Adrenal gland (tissue), 12 donors: ENCODE results near the gene BTBD16. TPM values are rescaled to one million over a fixed set of nuclear protein-coding genes. Genes with fewer than 3 reads are reported as not detected.

Experiments
- DNase-seq, 7 donors: peaks; one replicate each; pipeline ENCODE4 v3.0.0-alpha.2; 2019 to 2020
- H3K27ac ChIP-seq, 5 donors: fragments of 200-600 bp; sonication (generic) in 4 of 5; 1 replicate in 3 of 5; 2 replicates in 2 of 5; pipeline versions ENCODE4 v1.5.1 to v1.8.0; 2016 to 2020; ENCODE audit warnings: mild to moderate bottlenecking in 1 of 5
- H3K27me3 ChIP-seq: fragments of 200-600 bp; 2 replicates; pipeline ENCODE4 v1.8.0; 2021
- H3K36me3 ChIP-seq, 2 donors: fragments of 200-600 bp; replicated peaks in 1 of 2; 1 replicate in 1 of 2; 2 replicates in 1 of 2; pipeline versions ENCODE4 v1.5.1 to v1.8.0; 2018 to 2022
- H3K4me1 ChIP-seq, 2 donors: fragments of 200-600 bp; replicated peaks in 1 of 2; 1 replicate in 1 of 2; 2 replicates in 1 of 2; pipeline versions ENCODE4 v1.5.1 to v1.8.0; 2018 to 2021
- H3K4me3 ChIP-seq, 4 donors: fragments of 200-600 bp; sonication (generic) in 3 of 4; one replicate each; pipeline ENCODE4 v1.5.1; 2016 to 2018
- H3K9me3 ChIP-seq, 3 donors: fragments of 200-600 bp; sonication (generic) in 1 of 3; replicated peaks in 1 of 3; 1 replicate in 2 of 3; 2 replicates in 1 of 3; pipeline versions ENCODE4 v1.5.1 to v1.8.0; 2016 to 2021
- CTCF ChIP-seq, 6 experiments: fragments of 450-650 bp in 4 of 6; fragments of 200-600 bp in 2 of 6; sonication (generic) in 1 of 6; IDR thresholded peaks; 1 replicate in 5 of 6; 2 replicates in 1 of 6; pipeline versions ENCODE4 v1.5.1 to v1.8.0; 2016 to 2021; ENCODE audit warnings: antibody characterized with exemption in 6 of 6, mild to moderate bottlenecking in 2 of 6, moderate library complexity in 1 of 6
- POLR2A ChIP-seq, 2 donors: fragments of 450-650 bp; IDR thresholded peaks; one replicate each; pipeline ENCODE4 v1.6.1; 2017; ENCODE audit warnings: antibody characterized with exemption in 2 of 2, mild to moderate bottlenecking in 2 of 2, moderate library complexity in 1 of 2
- WGBS, 4 donors: extraction: QIAGEN DNeasy Blood & Tissue Kit in 2 of 4; methylation state at CpG; one replicate each; pipeline versions ENCODE4 v1.1.5 to v1.1.7; 2013 to 2017; 5-methylcytosine and 5-hydroxymethylcytosine counted together
- intact Hi-C, 2 donors: fragments of 100-400 bp; cut with DNase I; formaldehyde crosslinking; loops; one replicate each; pipeline versions ENCODE4 v1.14.1 to v1.15.0; 2022 to 2023
- polyA plus RNA-seq, 3 donors: library from polyadenylated mRNA; stranded (reverse); fragments of 200-250 nt in 2 of 3; fragments of 350-450 nt in 1 of 3; fragmentation: Illumina TruSeq in 1 of 3; extraction: RNeasy Lipid Tissue Mini Kit (QIAGEN cat#74804) in 1 of 3; gene quantifications; one replicate each; pipeline ENCODE4 v1.2.3, GENCODE V29; 2013 to 2014
- total RNA-seq, 9 donors: library from RNA; depleted of rRNA in 4 of 9; stranded (reverse); fragments of >200 nt in 4 of 9; fragments of 120-200 nt in 1 of 9; fragmentation: NEBNext Ultra II Directional in 1 of 9; extraction: Animal tissue kit (Norgen Biotek cat#: 25700) in 1 of 9; gene quantifications; one replicate each; pipeline versions ENCODE4 v1.1.0 to v1.2.4, GENCODE V29; 2013 to 2023
- donor health status: healthy with polysubstance abuse.
- donor health status: Bipolar disorder and iron deficiency.
- donor health status: DM: yes; HTN: yes; CAD: no.
- donor health status: DM: no; HTN: no; CAD: no.
- donor health status: DM: no; HTN: no; CAD: no.
- donor health status: DM: yes; HTN: yes; CAD: no.

Gene BTBD16
- total and polyA plus RNA-seq, 12 donors, result 0.11 to 0.48 (median 0.24) TPM; not detected in 5

- no peaks in the 10 kb centered on the region for H3K27me3 ChIP-seq
- DNase-seq, result no peak
- H3K4me1 ChIP-seq, result no peaks in the 10 kb centered on the region
- intact Hi-C loops, result no loop called here
- H3K36me3 ChIP-seq, result no peaks in the 10 kb centered on the region
- 91 to 98% (median 96%) methylated on average over 8 of the region's 8 CpGs for WGBS, 4 donors
- no peak overlapping the region for H3K4me3 ChIP-seq
- no peak for TF ChIP-seq CTCF (IDR thresholded peaks at IDR 0.05)
- no peak for TF ChIP-seq POLR2A (IDR thresholded peaks at IDR 0.05)
- peaks cover 0 to 6% (median 0%) of the 10 kb centered on the region in 3 donors for H3K9me3 ChIP-seq
- H3K27ac ChIP-seq, result no peak overlapping the region
Measured at GRCh38 chr10:122264931-122265330, 6.2 kb upstream of the BTBD16 start.

DNA sequence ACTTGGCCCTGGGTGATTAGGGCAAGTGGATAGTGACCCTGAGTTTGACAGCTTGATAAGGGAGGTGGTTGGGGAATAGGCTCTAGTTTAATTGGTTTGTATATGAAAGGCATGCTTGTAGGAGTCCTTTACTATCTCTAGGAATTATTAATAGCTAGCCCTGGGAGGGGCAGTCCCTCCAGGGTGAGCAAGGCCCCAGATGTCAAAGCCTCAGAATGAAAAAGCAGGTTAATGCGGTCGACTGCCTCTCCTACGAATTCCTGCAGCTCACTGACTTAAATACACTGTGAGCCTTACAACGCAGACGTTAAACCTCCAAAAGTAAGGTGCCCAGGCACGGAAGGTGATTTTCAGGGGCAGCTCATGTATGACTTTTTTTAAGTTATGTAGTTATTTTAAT is 5.2 kb upstream of the BTBD16 start:
- peaks cover 0 to 6% (median 0%) of the 10 kb centered on the region in 3 donors for H3K9me3 ChIP-seq
- H3K27ac ChIP-seq, result no peak overlapping the region
- TF ChIP-seq POLR2A (IDR thresholded peaks at IDR 0.05) (no peak), CTCF (IDR thresholded peaks at IDR 0.05) (no peak)
- H3K36me3 ChIP-seq, result no peaks in the 10 kb centered on the region
- H3K4me1 ChIP-seq, result no peaks in the 10 kb centered on the region
- H3K4me3 ChIP-seq, result no peak overlapping the region
- intact Hi-C loops, result no loop called here
- DNase-seq, result no peak
- no peaks in the 10 kb centered on the region for H3K27me3 ChIP-seq
- WGBS, 4 donors, result 68 to 82% (median 77%) methylated on average over 6 of the region's 6 CpGs

- no peaks in the 10 kb centered on the region for H3K27me3 ChIP-seq
- intact Hi-C loops, result no loop called here
- no peak overlapping the region for H3K27ac ChIP-seq
- no peak overlapping the region for H3K4me3 ChIP-seq
- DNase-seq, result peak; percentile 33 to 72 (median 45)
- TF ChIP-seq POLR2A (IDR thresholded peaks at IDR 0.05) (no peak), CTCF (IDR thresholded peaks at IDR 0.05) (peak; percentile 51 to 90 (median 74))
- WGBS, 4 donors, result 35 to 54% (median 44%) methylated on average over 11 to 14 of the region's 14 CpGs
- no peaks in the 10 kb centered on the region for H3K36me3 ChIP-seq
- H3K4me1 ChIP-seq, result no peaks in the 10 kb centered on the region
- no peaks in the 10 kb centered on the region for H3K9me3 ChIP-seq
Measured at GRCh38 chr10:122267849-122268737, 3.0 kb upstream of the BTBD16 start.

DNA sequence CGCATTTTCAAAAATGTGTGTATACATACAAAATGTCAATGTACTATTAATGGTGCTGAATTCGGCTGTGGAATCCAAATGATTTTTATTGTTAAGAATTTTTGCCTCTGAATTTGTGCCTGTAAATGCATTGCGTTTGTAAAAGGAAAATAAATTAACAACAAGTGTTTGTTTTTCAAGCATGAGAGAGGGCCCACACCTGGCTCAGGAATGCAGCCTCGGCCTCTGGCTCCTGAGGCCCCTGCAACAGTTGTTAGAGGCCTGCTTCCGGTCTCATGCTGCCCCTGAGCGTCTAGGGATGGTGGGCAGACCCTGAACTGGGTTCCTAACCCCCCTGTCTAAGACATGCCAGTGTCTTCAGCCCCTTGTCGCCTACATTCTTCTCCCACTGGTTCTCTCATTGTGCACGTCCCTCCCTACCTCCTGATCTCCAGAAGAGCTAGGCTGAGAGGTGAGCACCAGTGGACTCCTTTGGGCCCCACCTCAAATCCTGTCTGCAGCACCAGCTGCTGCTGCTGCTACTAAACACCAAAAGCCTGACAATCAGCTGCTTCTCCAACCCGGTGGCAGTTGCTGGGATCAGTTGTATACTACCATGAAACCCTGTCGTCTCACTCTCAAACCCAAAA is 1.9 kb upstream of the BTBD16 start:
- no peak for TF ChIP-seq POLR2A (IDR thresholded peaks at IDR 0.05)
- TF ChIP-seq CTCF (IDR thresholded peaks at IDR 0.05), result no peak
- DNase-seq, result no peak
- no peaks in the 10 kb centered on the region for H3K4me1 ChIP-seq
- H3K9me3 ChIP-seq, result no peaks in the 10 kb centered on the region
- H3K4me3 ChIP-seq, result no peak overlapping the region
- intact Hi-C loops, result no loop called here
- no peaks in the 10 kb centered on the region for H3K36me3 ChIP-seq
- no peak overlapping the region for H3K27ac ChIP-seq
- H3K27me3 ChIP-seq, result no peaks in the 10 kb centered on the region
- WGBS, 4 donors, result 84 to 89% (median 86%) methylated on average over 8 to 10 of the region's 10 CpGs
